ENCODE measurements around the gene MIB1.

MIB1 gene

GRCh38 chr18:21894619-21895367 is 154.2 kb downstream of the MIB1 start:
- DNase-seq (ENCODE audit: low spot score) = no peak

- peak; percentile 33 for DNase-seq (ENCODE audit: low spot score)
Measured at GRCh38 chr18:21896732-21897336, 156.2 kb downstream of the MIB1 start.

GRCh38 chr18:21897811-21898210 is 157.2 kb downstream of the MIB1 start:
- DNase-seq (ENCODE audit: low spot score) = peak; percentile 79

GRCh38 chr18:21900605-21901352 is 160.2 kb downstream of the MIB1 start:
- DNase-seq (ENCODE audit: low spot score) = no peak

GRCh38 chr18:21901423-21901945 is 160.9 kb downstream of the MIB1 start:
- no peak for DNase-seq (ENCODE audit: low spot score)

- no peak for DNase-seq (ENCODE audit: low spot score)
Measured at GRCh38 chr18:21903709-21904108, 163.1 kb downstream of the MIB1 start.

GRCh38 chr18:21904856-21905255 is 164.3 kb downstream of the MIB1 start:
- DNase-seq (ENCODE audit: low spot score) = no peak

GRCh38 chr18:21907451-21907850 is 166.9 kb downstream of the MIB1 start:
- DNase-seq (ENCODE audit: low spot score) = no peak

GRCh38 chr18:21908711-21909110 is 168.1 kb downstream of the MIB1 start:
- no peak for DNase-seq (ENCODE audit: low spot score)

GRCh38 chr18:21910906-21911305 is 170.3 kb downstream of the MIB1 start:
- no peak for DNase-seq (ENCODE audit: low spot score)

- no peak for DNase-seq (ENCODE audit: low spot score)
Measured at GRCh38 chr18:21911551-21911950, 171.0 kb downstream of the MIB1 start.

GRCh38 chr18:21912339-21913239 is 172.0 kb downstream of the MIB1 start:
- no peak for DNase-seq (ENCODE audit: low spot score)

- DNase-seq (ENCODE audit: low spot score) = peak; percentile 70
Measured at GRCh38 chr18:21914739-21915319, 174.2 kb downstream of the MIB1 start.

- no peak for DNase-seq (ENCODE audit: low spot score)
Measured at GRCh38 chr18:21915546-21915945, 175.0 kb downstream of the MIB1 start.

GRCh38 chr18:21916594-21916993 is 176.0 kb downstream of the MIB1 start:
- no peak for DNase-seq (ENCODE audit: low spot score)

GRCh38 chr18:21918693-21919092 is 178.1 kb downstream of the MIB1 start:
- no peak for DNase-seq (ENCODE audit: low spot score)

Measured in GM03348 (cell line).